WTC11 (cell line): ENCODE data around the gene ARG2. TPM values are rescaled to one million over a fixed set of nuclear protein-coding genes. Genes with fewer than 3 reads are reported as not detected.

Source experiments
- ATF1 ChIP-seq: sonication (generic); formaldehyde crosslinking; IDR thresholded peaks from 2 replicates; pipeline ENCODE4 v1.8.1; 2023; ENCODE audit warnings: mild to moderate bottlenecking, moderate library complexity, missing genetic modification reagents
- CDX4 ChIP-seq: fragments of 250-450 bp; sonication (Bioruptor Pico); IDR thresholded peaks from 2 replicates; pipeline ENCODE4 v1.9.0; 2021; ENCODE audit warnings: moderate library complexity, mild to moderate bottlenecking, inconsistent platforms, borderline replicate concordance
- CREM ChIP-seq: sonication (generic); formaldehyde crosslinking; IDR thresholded peaks from 2 replicates; pipeline ENCODE4 v1.8.1; 2022; ENCODE audit warnings: mild to moderate bottlenecking, missing genetic modification reagents, moderate library complexity
- ELF4 ChIP-seq: sonication (generic); formaldehyde crosslinking; IDR thresholded peaks from 2 replicates; pipeline ENCODE4 v1.8.1; 2022; ENCODE audit warnings: low read depth, mild to moderate bottlenecking, moderate library complexity, missing genetic modification reagents
- ESRRA ChIP-seq: sonication (generic); formaldehyde crosslinking; IDR thresholded peaks from 2 replicates; pipeline ENCODE4 v1.8.1; 2022; ENCODE audit warnings: mild to moderate bottlenecking, missing genetic modification reagents, borderline replicate concordance
- FOXJ3 ChIP-seq: sonication (generic); formaldehyde crosslinking; IDR thresholded peaks from 2 replicates; pipeline ENCODE4 v1.9.0; 2021; ENCODE audit warnings: missing genetic modification reagents, mild to moderate bottlenecking, borderline replicate concordance
- FOXP4 ChIP-seq: sonication (generic); formaldehyde crosslinking; IDR thresholded peaks from 2 replicates; pipeline ENCODE4 v1.8.0; 2022; ENCODE audit warnings: mild to moderate bottlenecking, missing genetic modification reagents
- GRHL2 ChIP-seq: fragments of 250-450 bp; sonication (Bioruptor Pico); IDR thresholded peaks from 2 replicates; pipeline ENCODE4 v1.8.0; 2022; ENCODE audit warnings: mild to moderate bottlenecking, moderate library complexity; ENCODE audit not compliant: insufficient replicate concordance, severe bottlenecking
- JUN ChIP-seq: sonication (generic); formaldehyde crosslinking; IDR thresholded peaks from 2 replicates; pipeline ENCODE4 v1.8.0; 2023; ENCODE audit warnings: mild to moderate bottlenecking, missing genetic modification reagents
- MAX ChIP-seq: sonication (generic); formaldehyde crosslinking; IDR thresholded peaks from 2 replicates; pipeline ENCODE4 v1.8.0; 2022; ENCODE audit warnings: mild to moderate bottlenecking, missing genetic modification reagents
- MLX ChIP-seq: sonication (generic); formaldehyde crosslinking; IDR thresholded peaks from 2 replicates; pipeline ENCODE4 v1.8.1; 2023; ENCODE audit warnings: mild to moderate bottlenecking, missing genetic modification reagents, moderate library complexity
- MYBL2 ChIP-seq: sonication (generic); formaldehyde crosslinking; IDR thresholded peaks from 2 replicates; pipeline ENCODE4 v1.8.1; 2023; ENCODE audit warnings: mild to moderate bottlenecking, moderate library complexity, missing genetic modification reagents
- NFE2L1 ChIP-seq: sonication (generic); formaldehyde crosslinking; IDR thresholded peaks from 2 replicates; pipeline ENCODE4 v1.8.1; 2023; ENCODE audit warnings: missing genetic modification reagents
- NR2C2 ChIP-seq: sonication (generic); formaldehyde crosslinking; IDR thresholded peaks from 2 replicates; pipeline ENCODE4 v1.8.0; 2022; ENCODE audit warnings: mild to moderate bottlenecking, missing genetic modification reagents
- PRDM15 ChIP-seq: sonication (generic); formaldehyde crosslinking; IDR thresholded peaks from 2 replicates; pipeline ENCODE4 v1.8.0; 2022; ENCODE audit warnings: missing genetic modification reagents
- RELA ChIP-seq: sonication (generic); formaldehyde crosslinking; IDR thresholded peaks from 2 replicates; pipeline ENCODE4 v1.8.1; 2022; ENCODE audit warnings: missing genetic modification reagents, mild to moderate bottlenecking, borderline replicate concordance
- SP1 ChIP-seq: sonication (generic); formaldehyde crosslinking; conservative IDR thresholded peaks from 2 replicates; pipeline ENCODE4 v1.8.1; 2022; ENCODE audit warnings: missing genetic modification reagents
- STAT6 ChIP-seq: sonication (generic); formaldehyde crosslinking; conservative IDR thresholded peaks from 2 replicates; pipeline ENCODE4 v1.8.1; 2023; ENCODE audit warnings: mild to moderate bottlenecking, low read depth, missing genetic modification reagents, moderate library complexity
- USF1 ChIP-seq: sonication (generic); formaldehyde crosslinking; IDR thresholded peaks from 2 replicates; pipeline ENCODE4 v1.8.0; 2022; ENCODE audit warnings: mild to moderate bottlenecking, missing genetic modification reagents
- USF2 ChIP-seq: sonication (generic); formaldehyde crosslinking; IDR thresholded peaks from 2 replicates; pipeline ENCODE4 v1.8.1; 2023; ENCODE audit warnings: mild to moderate bottlenecking, missing genetic modification reagents, moderate library complexity
- ZBTB21 ChIP-seq: sonication (generic); formaldehyde crosslinking; IDR thresholded peaks from 2 replicates; pipeline ENCODE4 v1.8.1; 2023; ENCODE audit warnings: mild to moderate bottlenecking, missing genetic modification reagents, borderline replicate concordance
- ZNF138 ChIP-seq: sonication (generic); formaldehyde crosslinking; conservative IDR thresholded peaks from 2 replicates; pipeline ENCODE4 v1.8.1; 2022; ENCODE audit warnings: mild to moderate bottlenecking, moderate library complexity, missing genetic modification reagents
- ZNF416 ChIP-seq: fragments of 250-450 bp; sonication (Bioruptor Pico); IDR thresholded peaks from 2 replicates; pipeline ENCODE4 v1.9.0; 2021; ENCODE audit warnings: mild to moderate bottlenecking, inconsistent platforms
- ZNF425 ChIP-seq: fragments of 250-450 bp; sonication (Bioruptor Pico); conservative IDR thresholded peaks from 2 replicates; pipeline ENCODE4 v1.9.0; 2021; ENCODE audit warnings: mild to moderate bottlenecking
- ZNF671 ChIP-seq: fragments of 250-450 bp; sonication (Bioruptor Pico); IDR thresholded peaks from 2 replicates; pipeline ENCODE4 v1.8.0; 2021; ENCODE audit warnings: mild to moderate bottlenecking
- total RNA-seq: library from RNA; stranded (reverse); gene quantifications from 3 replicates; pipeline ENCODE4 v1.2.3, GENCODE V29; 2021

Gene ARG2
- total RNA-seq, 1 experiment from 2014 or later: 29.8 TPM

GRCh38 chr14:67619446-67620216 is at the start of gene ARG2 (continued):
- no peak for TF ChIP-seq NFE2L1 (CRISPR knock-in tag)
- TF ChIP-seq USF1 (CRISPR knock-in tag): peak; percentile 36; the same call in 1 of the 2 replicates
- no peak for TF ChIP-seq MLX
- TF ChIP-seq ZBTB21 (CRISPR knock-in tag): peak; percentile 100
- TF ChIP-seq FOXJ3 (CRISPR knock-in tag): no peak
- TF ChIP-seq CDX4 (CRISPR knock-in tag): no peak
- peak; percentile 95 for TF ChIP-seq SP1 (CRISPR knock-in tag)
- no peak for TF ChIP-seq ZNF138 (CRISPR knock-in tag)
- peak; percentile 94 for TF ChIP-seq CREM (CRISPR knock-in tag)
- no peak; the same call in 1 of the 2 replicates for TF ChIP-seq USF2 (CRISPR knock-in tag)
- TF ChIP-seq GRHL2 (CRISPR knock-in tag): no peak
- no peak for TF ChIP-seq RELA (CRISPR knock-in tag)
- TF ChIP-seq MAX (CRISPR knock-in tag): peak; percentile 77; the same call in 1 of the 2 replicates
- TF ChIP-seq JUN: no peak
- TF ChIP-seq FOXP4: no peak
- TF ChIP-seq MYBL2 (CRISPR knock-in tag): no peak
- TF ChIP-seq ESRRA (CRISPR knock-in tag): no peak
- no peak for TF ChIP-seq ZNF671
- no peak for TF ChIP-seq ZNF416 (CRISPR knock-in tag)
- TF ChIP-seq ATF1 (CRISPR knock-in tag): no peak
- TF ChIP-seq STAT6 (CRISPR knock-in tag): no peak
- no peak for TF ChIP-seq ELF4 (CRISPR knock-in tag)
- no peak for TF ChIP-seq PRDM15 (CRISPR knock-in tag)
- no peak for TF ChIP-seq NR2C2
- TF ChIP-seq ZNF425 (CRISPR knock-in tag): no peak
